H1 (cell line): ENCODE measurements around the gene DVL1. TPM values are rescaled to one million over a fixed set of nuclear protein-coding genes. Genes with fewer than 3 reads are reported as not detected.

ENCODE experiments used
- CBX5 ChIP-seq: fragments of 300-800, 300-1000 bp; sonication (generic); IDR thresholded peaks from 2 replicates; pipeline ENCODE4 v1.7.1; 2016; ENCODE audit warnings: antibody characterized with exemption, low read length, low read depth
- CBX8 ChIP-seq: fragments of 300-800, 300-1000 bp; sonication (generic); IDR thresholded peaks from 2 replicates; pipeline ENCODE4 v1.7.1; 2016; ENCODE audit warnings: low read depth, low read length, borderline replicate concordance
- CHD2 ChIP-seq: IDR thresholded peaks from 2 replicates; pipeline ENCODE4 v1.6.1; 2012; ENCODE audit warnings: low read length, improper control_type of control experiment
- EP300 ChIP-seq, 2 experiments: IDR thresholded peaks; 1 replicate in 1 of 2; 2 replicates in 1 of 2; pipeline ENCODE4 v1.6.1; 2011 to 2012; ENCODE audit warnings: low read depth in 2 of 2, low read length in 2 of 2, mild to moderate bottlenecking in 2 of 2, borderline replicate concordance in 1 of 2, inconsistent platforms in 1 of 2, moderate library complexity in 1 of 2
- KDM4A ChIP-seq: IDR thresholded peaks from one replicate; pipeline ENCODE4 v1.7.1; 2012; ENCODE audit warnings: low read depth, mild to moderate bottlenecking, moderate library complexity, low read length, inconsistent platforms; ENCODE audit not compliant: severe bottlenecking
- SP1 ChIP-seq: IDR thresholded peaks from 2 replicates; pipeline ENCODE4 v1.6.1; 2011; ENCODE audit warnings: low read depth, low read length
- SRF ChIP-seq: IDR thresholded peaks from 2 replicates; pipeline ENCODE4 v1.6.1; 2011; ENCODE audit warnings: mild to moderate bottlenecking, low read depth, low read length, moderate library complexity
- TAF7 ChIP-seq: optimal IDR thresholded peaks from 2 replicates; pipeline ENCODE3; 2011; ENCODE audit warnings: low read depth, mild to moderate bottlenecking, inconsistent platforms, low read length, moderate library complexity, borderline replicate concordance
- ZNF274 ChIP-seq: IDR thresholded peaks from 2 replicates; pipeline ENCODE4 v1.7.0; 2012; ENCODE audit warnings: low read length, borderline replicate concordance; ENCODE audit errors: extremely low read depth
- polyA plus RNA-seq, 7 experiments: library from polyadenylated mRNA; depleted of rRNA in 3 of 7; stranded (reverse) in 5 of 7; unstranded in 2 of 7; fragments of >200 nt in 5 of 7; fragments of 200-250 nt in 2 of 7; gene quantifications; 1 replicate in 5 of 7; 2 replicates in 1 of 7; 4 replicates in 1 of 7; pipeline versions ENCODE4 v1.2.1 to v1.2.3, GENCODE V29; 2011 to 2013; ENCODE audit warnings: missing spikeins in 2 of 7, mixed read lengths in 2 of 7
- total RNA-seq: library from RNA; stranded (reverse); fragmentation: NEBNext Ultra II Directional; extraction: Animal tissue kit (Norgen Biotek cat#: 25700); gene quantifications from 2 replicates; pipeline ENCODE4 v1.2.1, GENCODE V29; 2021
- TF ChIP-seq, protein P1 (sequence below): IDR thresholded peaks from 2 replicates; pipeline ENCODE4 v1.6.1; 2012; ENCODE audit warnings: inconsistent platforms
- TF ChIP-seq, protein P2 (sequence below), 3 experiments: IDR thresholded peaks; 1 replicate in 2 of 3; 2 replicates in 1 of 3; pipeline versions ENCODE4 v1.5.1 to v1.6.1; 2011; ENCODE audit warnings: low read length in 3 of 3, mild to moderate bottlenecking in 3 of 3, inconsistent platforms in 2 of 3, low read depth in 1 of 3, moderate library complexity in 1 of 3; ENCODE audit not compliant: insufficient read depth in 1 of 3; ENCODE audit errors: control extremely low read depth in 1 of 3

The DVL1 gene
- total and polyA plus RNA-seq, 2 of the 8 experiments (the other 6 are each of a cell fraction or from before 2014, with no cell fraction given) = 39.4 to 58.9 TPM

DNA sequence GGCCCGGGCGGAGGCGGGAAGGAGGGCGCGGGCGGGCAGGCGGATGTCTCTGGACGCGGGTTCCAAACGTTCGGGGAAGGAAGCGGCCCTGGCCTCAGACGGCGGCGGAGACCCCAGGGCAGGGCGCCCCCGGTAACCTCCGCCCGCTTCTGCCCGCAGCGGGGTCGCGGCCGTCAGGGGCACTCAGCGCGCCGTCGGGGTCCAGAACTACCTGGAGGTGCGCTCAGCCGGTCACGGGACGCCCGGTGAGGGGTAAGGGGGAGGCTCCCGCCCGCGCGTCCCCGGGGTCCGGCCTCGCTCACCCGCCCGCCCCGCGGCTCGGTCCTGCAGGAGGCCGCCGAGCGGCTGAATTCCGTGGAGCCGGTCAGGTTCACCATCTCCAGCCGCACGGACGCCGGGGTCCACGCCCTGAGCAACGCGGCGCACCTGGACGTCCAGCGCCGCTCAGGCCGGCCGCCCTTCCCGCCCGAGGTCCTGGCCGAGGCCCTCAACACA is 40.4 kb downstream of the DVL1 start (continued):
- TF ChIP-seq EP300 (IDR thresholded peaks at IDR 0.05; ENCODE audit: borderline replicate concordance in 1 of 2, low read depth in 2 of 2, low read length in 2 of 2) = no peak
- peak; percentile 6 for TF ChIP-seq KDM4A
- no peak for TF ChIP-seq CHD2
- no peak for TF ChIP-seq SP1
- no peak for TF ChIP-seq ZNF274
- no peak for TF ChIP-seq CBX5
- no peak for TF ChIP-seq CBX8
- TF ChIP-seq TAF7 = no peak
- TF ChIP-seq SRF = no peak
- TF ChIP-seq, protein P1, sequence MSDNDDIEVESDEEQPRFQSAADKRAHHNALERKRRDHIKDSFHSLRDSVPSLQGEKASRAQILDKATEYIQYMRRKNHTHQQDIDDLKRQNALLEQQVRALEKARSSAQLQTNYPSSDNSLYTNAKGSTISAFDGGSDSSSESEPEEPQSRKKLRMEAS = no peak; the same call in 1 of the 2 replicates
- TF ChIP-seq, protein P2, sequence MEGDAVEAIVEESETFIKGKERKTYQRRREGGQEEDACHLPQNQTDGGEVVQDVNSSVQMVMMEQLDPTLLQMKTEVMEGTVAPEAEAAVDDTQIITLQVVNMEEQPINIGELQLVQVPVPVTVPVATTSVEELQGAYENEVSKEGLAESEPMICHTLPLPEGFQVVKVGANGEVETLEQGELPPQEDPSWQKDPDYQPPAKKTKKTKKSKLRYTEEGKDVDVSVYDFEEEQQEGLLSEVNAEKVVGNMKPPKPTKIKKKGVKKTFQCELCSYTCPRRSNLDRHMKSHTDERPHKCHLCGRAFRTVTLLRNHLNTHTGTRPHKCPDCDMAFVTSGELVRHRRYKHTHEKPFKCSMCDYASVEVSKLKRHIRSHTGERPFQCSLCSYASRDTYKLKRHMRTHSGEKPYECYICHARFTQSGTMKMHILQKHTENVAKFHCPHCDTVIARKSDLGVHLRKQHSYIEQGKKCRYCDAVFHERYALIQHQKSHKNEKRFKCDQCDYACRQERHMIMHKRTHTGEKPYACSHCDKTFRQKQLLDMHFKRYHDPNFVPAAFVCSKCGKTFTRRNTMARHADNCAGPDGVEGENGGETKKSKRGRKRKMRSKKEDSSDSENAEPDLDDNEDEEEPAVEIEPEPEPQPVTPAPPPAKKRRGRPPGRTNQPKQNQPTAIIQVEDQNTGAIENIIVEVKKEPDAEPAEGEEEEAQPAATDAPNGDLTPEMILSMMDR (IDR thresholded peaks at IDR 0.05; ENCODE audit: control extremely low read depth in 1 of 3, insufficient read depth in 1 of 3, low read depth in 1 of 3, low read length in 3 of 3) = no peak
